Stimulated activated CD4-positive, alpha-beta T cell treated with anti-CD3 and anti-CD28 coated beads, Interleukin-1b, Interleukin-23, amount 100 ng/mL, for 48 hours (primary cell): Measurements from ENCODE around the gene MAP3K20.
"Not testable (repeated sequence)": the region's sequence is repeated elsewhere in the genome, so short reads cannot be mapped to it uniquely, and the experiment has no call there.

Source experiments
- DNase-seq: peaks from one replicate; pipeline ENCODE4 v3.0.0-alpha.2; 2020

MAP3K20 gene

GRCh38 chr2:173087793-173088496, 12.3 kb downstream of the MAP3K20 start:
- DNase-seq: no peak

DNA sequence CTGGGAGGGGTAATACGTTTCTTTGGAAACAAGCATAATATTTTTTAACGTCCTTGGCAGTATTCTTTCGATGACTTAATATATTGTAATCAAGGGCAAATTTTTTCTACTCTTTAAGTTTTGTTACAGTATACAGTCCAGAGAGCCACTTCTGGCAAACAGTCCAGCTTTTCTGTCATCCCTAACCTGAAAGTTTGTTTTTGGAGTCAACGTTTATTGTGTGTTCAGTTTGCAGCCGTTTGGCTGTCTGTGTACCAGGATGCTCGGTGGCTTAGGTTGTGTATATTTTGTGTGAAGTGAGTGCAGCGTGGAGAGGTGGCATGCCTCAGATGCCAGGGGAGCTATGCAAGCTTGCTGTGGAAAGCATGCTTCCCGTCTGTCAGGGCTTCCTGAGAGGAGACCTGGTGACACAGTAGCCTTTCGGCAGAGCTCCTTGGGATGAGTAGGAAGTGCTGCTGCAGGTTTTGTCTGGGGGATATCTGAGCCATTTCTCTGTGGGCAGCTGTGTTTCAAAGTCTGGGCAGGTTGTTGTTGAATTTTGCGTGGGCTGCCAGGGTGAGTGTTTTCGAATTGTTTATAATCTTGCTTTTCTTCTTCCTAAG, 14.7 kb downstream of the MAP3K20 start:
- no peak for DNase-seq

DNA sequence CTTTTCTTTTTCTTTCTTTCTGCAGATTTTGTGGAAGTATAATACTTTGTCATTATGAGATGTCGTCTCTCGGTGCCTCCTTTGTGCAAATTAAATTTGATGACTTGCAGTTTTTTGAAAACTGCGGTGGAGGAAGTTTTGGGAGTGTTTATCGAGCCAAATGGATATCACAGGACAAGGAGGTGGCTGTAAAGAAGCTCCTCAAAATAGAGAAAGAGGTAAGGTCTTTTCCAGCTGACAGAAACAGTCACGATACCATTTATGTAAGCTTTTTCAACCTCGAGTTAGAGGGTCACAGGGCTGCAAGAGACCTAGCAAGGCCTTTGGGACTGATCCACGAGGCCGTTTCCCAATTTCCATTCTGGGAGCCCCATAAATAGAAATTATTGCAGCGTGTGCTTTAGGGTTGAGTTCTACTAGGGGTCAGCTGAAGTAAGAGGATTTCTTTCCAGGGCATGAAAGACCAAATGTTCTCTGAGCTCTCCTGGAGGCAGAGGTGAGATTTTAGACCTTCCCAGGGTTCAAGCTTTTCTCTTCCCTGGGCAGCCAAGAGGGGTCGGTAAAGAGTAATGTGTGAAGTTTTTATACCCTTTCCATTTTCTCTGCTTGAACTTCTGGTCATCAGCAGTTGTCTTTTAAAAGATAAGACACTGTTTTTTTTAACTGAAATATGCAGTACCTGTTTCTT, 15.5 kb downstream of the MAP3K20 start:
- DNase-seq: no peak

GRCh38 chr2:173091910-173092309, 16.3 kb downstream of the MAP3K20 start:
- DNase-seq: no peak

DNA sequence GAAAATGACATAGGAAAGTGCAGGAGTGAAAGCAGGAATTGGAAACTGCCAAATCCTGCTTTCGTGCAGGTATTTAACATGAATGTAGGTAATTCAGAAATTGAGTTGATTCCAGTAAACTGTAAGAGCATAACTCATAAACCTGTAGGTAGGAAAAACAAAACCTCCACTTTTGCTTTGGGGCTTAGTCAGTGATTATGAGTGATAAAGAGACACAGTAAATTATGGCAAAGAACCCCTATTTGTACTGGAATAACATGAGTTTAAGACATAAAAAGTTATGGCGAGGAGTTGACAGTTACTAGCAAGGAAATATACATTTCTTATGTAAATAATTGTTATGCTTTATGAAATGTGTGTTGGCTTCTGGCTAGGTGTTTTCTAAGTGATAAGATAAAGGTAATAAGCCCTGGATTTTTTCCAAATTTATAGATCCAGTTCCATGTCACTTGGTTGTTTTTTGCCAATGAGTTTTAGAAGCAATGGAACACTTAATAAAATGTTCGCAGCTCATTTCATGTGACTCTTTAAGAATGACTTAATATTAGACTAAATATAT, 17.3 kb downstream of the MAP3K20 start:
- no peak for DNase-seq

DNA sequence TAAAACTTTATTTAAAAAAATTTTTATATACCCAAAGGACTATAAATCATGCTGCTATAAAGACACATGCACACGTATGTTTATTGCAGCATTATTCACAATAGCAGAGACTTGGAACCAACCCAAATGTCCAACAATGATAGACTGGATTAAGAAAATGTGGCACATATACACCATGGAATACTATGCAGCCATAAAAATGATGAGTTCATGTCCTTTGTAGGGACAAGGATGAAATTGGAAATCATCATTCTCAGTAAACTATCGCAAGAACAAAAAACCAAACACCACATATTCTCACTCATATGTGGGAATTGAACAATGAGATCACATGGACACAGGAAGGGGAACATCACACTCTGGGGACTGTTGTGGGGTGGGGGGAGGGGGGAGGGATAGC, 18.0 kb downstream of the MAP3K20 start:
- DNase-seq: not testable (repeated sequence)

DNA sequence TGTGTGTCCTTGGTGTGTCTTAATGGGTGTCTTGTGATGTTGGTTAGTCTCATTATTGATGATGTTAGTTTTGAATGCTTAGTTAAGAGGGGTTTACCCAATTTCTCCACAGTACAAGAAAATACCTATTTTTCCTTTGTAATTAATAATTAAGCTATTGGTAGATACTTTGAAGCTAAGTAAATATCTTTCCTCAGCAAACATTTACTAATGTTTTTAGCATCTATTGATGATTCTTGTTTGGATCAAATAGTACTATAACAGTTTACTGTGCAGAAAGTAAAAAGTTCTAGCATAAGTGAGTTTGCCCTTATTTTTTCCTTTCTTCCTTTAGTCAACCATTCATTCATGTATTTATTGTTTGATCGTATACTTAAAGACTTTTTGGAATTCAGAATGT, 19.1 kb downstream of the MAP3K20 start:
- DNase-seq: no peak

DNA sequence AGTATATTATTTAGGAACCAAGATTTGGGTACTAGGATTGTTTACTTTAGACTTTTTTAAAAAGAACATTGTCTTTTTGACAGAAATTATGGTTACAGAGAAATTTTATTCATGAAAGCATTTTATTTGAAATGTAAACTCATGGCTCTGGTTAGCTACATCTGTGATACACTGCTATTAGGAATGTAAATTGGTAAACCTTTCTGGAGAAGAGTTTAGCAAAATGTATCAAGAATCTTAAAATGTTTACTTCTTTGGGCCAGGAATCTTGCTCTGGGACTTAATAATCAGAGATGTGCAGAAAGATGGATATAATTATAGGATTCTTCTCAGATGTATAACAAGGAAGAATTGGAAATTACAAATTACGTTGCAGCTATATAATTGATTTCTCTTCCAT, 19.7 kb downstream of the MAP3K20 start:
- DNase-seq: no peak

DNA sequence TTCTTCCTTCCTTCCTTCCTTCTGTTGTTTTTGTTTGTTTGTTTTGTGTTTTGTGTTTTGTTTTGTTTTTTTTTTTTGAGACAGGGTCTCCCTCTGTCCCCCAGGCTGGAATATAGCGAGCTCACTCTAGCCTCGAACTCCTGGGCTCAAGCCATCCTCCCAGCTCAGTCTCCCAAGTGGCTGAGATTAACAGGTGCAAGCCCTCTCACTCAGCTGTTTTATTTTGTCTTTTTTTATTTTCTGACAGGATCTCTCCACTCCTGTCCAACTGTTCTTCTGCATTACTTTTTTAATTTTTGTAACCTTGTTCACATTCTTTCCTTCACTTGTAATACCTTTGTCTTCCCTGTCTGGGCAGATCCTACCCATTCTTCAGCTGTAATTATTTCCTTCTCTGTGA, 23.6 kb downstream of the MAP3K20 start:
- DNase-seq: no peak

GRCh38 chr2:173099804-173100203, 24.2 kb downstream of the MAP3K20 start:
- no peak for DNase-seq

- DNase-seq: no peak
Observed at GRCh38 chr2:173101687-173102086, 26.0 kb downstream of the MAP3K20 start.

- no peak for DNase-seq
Observed at GRCh38 chr2:173104156-173104555, 28.5 kb downstream of the MAP3K20 start.

DNA sequence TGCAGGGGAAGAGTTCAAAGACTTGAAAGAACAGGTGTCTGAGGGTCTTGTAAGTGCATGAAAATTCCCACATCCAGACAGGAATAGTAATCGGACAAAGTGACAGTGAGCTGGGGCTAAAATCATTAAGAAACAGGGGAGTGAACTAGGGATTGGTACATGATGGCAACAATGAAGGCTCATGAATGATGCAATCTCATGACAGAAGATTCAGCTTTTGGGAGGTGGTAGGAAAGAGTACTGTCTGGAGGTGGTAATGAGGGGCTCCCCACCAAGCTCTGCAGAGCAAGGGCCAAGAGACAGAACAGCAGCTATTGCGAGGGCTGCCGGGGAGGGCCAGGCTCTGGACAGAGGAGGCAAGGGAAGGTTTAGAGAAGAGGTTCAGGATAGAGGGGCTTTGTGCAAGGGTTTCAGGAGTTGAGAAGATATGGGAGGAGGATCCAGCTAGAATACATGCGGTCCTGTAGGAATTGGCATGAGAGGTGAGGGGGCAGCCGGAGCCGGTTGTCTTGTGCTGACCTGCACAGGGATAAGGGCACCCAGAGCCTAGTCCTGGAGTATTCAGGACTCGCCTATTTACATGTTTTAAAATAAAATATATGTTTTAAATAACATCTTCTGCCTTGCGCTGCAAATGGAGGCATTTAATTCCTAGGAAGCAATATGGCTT, 31.4 kb downstream of the MAP3K20 start:
- no peak for DNase-seq

DNA sequence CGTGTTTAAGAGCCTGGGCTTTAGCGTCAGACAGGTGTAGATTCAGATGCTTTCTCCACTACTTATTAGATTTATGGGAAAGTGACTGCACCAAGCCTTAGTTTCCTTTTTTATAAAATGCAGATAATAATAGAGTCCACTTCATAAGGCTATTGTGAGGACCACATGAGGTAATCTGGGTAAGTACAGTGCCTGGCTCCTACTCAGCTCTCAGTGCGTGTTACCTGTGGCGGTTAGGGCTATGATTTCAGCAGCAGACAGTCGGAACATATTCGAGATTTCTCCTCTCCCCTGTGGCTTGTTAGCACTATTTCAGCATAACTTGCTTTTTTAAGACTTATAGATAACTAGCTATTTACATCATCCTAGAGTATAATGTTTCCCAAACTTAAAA, 32.0 kb downstream of the MAP3K20 start:
- DNase-seq: no peak

DNA sequence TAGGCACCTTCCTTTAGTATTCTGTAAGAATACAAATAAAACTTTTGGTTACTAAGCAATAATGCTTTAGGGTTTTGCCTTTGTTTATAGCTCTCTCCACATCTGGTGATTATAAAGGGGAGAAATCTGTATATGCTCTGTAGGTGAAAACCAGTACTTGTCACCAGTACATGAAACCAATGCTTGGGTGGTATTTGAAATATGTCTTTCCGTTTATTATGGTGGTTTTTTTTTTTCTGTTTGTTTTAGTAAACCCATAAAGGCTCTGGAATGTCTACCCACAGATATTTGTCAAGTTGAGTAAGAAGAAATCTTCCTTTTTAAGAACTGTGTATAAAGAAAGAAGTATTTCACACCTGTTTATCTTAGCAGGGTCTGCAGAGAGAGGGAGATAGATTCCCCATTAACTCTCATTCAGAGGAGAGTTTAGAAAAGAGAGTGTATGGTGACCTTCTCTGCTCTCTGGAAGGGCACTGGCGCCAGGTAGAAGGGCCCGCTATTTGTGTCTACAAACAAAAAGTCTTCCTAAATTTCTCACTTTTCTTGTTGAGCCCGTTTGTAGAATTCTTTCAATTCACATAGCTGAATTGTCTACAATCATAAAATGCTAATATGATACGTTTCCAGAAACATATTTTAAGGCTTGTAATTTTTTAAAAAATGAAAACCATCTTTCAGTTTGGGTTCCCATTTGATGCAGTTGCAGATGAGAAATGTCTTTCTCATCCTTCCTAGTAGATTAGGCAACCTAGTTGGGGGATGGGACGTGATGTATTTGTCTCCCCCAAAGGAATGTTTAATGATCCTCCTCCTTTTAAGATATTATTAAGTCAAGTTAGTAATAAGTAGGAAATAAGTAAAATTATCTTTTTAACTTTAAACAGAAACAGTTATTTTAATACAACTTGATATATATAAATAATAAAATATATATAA, 33.9 kb downstream of the MAP3K20 start:
- DNase-seq: no peak

DNA sequence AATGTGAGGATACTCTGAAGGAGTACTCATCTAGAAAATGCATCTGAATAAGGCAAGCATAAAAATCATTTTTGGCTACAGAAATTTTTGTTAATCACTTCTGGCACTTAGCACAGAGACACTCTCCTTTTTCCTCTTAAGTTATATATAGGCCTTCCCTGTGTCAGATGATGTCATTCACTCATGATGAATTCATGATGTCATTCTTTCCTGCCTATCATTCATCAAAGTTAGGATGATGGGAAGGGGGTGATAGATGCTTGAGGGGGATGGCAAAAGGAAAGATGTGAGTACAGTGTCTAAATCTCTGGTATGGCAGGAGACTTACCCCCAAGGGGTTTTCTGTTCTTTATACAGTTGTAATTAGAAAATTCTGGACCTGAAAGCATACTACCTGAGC, 42.0 kb downstream of the MAP3K20 start:
- no peak for DNase-seq

- no peak for DNase-seq
Observed at GRCh38 chr2:173118395-173118794, 42.7 kb downstream of the MAP3K20 start.

- no peak for DNase-seq
Observed at GRCh38 chr2:173119069-173119807, 43.6 kb downstream of the MAP3K20 start.

DNA sequence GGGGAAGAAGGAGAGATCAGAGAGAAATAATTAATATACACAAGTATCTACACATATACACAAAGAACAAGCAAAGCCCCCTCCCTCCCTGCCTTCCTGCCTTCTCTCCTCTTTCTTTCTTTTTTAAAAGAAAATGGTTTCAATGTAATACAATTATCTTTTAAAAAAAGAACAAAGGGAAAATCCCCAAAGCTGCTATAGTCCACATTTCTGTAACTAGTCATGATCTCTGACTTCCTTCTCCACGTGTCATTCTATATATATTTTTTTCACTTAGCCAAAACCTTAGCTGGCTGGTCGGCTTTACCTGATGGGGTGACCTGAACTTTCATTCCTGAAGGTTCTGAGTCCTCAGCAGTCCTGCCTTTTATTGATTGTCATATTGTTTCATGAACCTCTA, 44.3 kb downstream of the MAP3K20 start:
- no peak for DNase-seq

DNA sequence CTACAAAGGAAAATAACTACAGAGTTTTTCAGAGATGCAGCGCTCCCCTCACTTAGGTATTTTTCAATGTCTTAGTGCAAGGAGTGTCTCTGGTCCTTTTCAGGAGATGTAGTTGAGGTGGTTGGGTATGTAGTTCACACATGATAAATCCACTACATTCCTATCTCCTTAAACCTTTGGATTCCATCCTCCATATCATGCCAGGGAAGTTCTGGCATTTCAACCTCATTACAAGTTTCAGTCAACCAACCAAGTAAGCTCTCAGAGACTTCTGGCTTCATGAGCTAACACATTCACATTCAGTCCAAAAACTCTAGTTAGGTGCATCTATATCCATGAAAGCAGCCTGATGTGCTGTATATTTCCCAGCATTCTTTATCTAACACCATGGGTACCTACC, 47.3 kb downstream of the MAP3K20 start:
- DNase-seq: no peak

- DNase-seq: no peak
Observed at GRCh38 chr2:173124441-173124840, 48.8 kb downstream of the MAP3K20 start.

DNA sequence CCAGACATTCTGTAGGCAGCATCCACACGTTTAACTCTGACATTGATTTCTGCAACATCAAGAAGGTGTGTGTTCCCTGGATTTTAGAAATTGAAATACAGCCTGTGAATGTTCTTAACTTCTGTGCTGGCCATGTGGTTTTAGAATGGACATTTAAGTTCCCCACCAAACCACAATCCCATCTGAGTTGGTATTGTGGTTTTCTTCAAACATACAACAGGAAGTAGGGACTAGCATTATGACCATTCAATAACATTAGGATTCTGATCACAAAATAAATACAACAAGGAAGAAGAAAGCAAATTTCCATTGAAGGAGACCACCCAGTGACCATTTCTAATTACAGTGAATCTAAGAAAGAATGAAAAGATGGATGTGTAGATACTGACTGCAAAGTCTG, 51.2 kb downstream of the MAP3K20 start:
- DNase-seq: no peak
